Measurements from ENCODE around the gene BAK1. TPM values are rescaled to one million over a fixed set of nuclear protein-coding genes. Genes with fewer than 3 reads are reported as not detected.
A peak's percentile ranks its signal among the peaks of the same experiment; 100 is the strongest.

Gene BAK1
- total and polyA plus RNA-seq, 2 of the 13 experiments (the other 11 are each of a cell fraction or from before 2014, with no cell fraction given): 15.0 to 23.8 TPM

GRCh38 chr6:33613146-33613794 is 33.2 kb upstream of the BAK1 start (continued):
- TF ChIP-seq ZFP91 (CRISPR knock-in tag; IDR thresholded peaks at IDR 0.05; ENCODE audit: borderline replicate concordance): peak; percentile 32; the same call in 1 of the 2 replicates
- no peak for TF ChIP-seq ZNF276 (CRISPR knock-in tag; IDR thresholded peaks at IDR 0.05; ENCODE audit: low read depth)
- TF ChIP-seq HNF4A (CRISPR knock-in tag; IDR thresholded peaks at IDR 0.05): peak; percentile 88
- TF ChIP-seq RXRA (CRISPR knock-in tag; IDR thresholded peaks at IDR 0.05): peak; percentile 60
- TF ChIP-seq BRD4 (CRISPR knock-in tag; IDR thresholded peaks at IDR 0.05): peak; percentile 52; the same call in 1 of the 2 replicates
- TF ChIP-seq ZFP36 (IDR thresholded peaks at IDR 0.05; ENCODE audit: borderline replicate concordance, low read depth, low read length, partially characterized antibody): no peak
- peak; percentile 67 for TF ChIP-seq ZFP36L1 (CRISPR knock-in tag; IDR thresholded peaks at IDR 0.05)
- TF ChIP-seq ZKSCAN8 (CRISPR knock-in tag; IDR thresholded peaks at IDR 0.05; ENCODE audit: borderline replicate concordance): no peak
- peak; percentile 30 for TF ChIP-seq ASH2L (IDR thresholded peaks at IDR 0.05; ENCODE audit: insufficient read length, low read depth, low read length)
- 0 out of 2 replicates have a peak, but pooled peaks have one; percentile 48 for TF ChIP-seq KDM6A (CRISPR knock-in tag; IDR thresholded peaks at IDR 0.05; ENCODE audit: low read depth)
- peak; percentile 86 for TF ChIP-seq ZNF18 (CRISPR knock-in tag; IDR thresholded peaks at IDR 0.05; ENCODE audit: insufficient replicate concordance)
- TF ChIP-seq ZBTB7B (CRISPR knock-in tag; IDR thresholded peaks at IDR 0.05): peak; percentile 89; the same call in 1 of the 2 replicates
- TF ChIP-seq PAXIP1 (CRISPR knock-in tag; conservative IDR thresholded peaks at IDR 0.05): peak; percentile 84
- 0 out of 2 replicates have a peak, but pooled peaks have one; percentile 44 for TF ChIP-seq ZNF232 (CRISPR knock-in tag; IDR thresholded peaks at IDR 0.05; ENCODE audit: borderline replicate concordance)
- peak; percentile 96 for TF ChIP-seq MAX (IDR thresholded peaks at IDR 0.05)
- TF ChIP-seq DMAP1 (CRISPR knock-in tag; IDR thresholded peaks at IDR 0.05): peak; percentile 86
- TF ChIP-seq ZBTB25 (CRISPR knock-in tag; IDR thresholded peaks at IDR 0.05): peak; percentile 57; the same call in 1 of the 2 replicates
- peak; percentile 49; the same call in 1 of the 2 replicates for TF ChIP-seq YEATS2 (CRISPR knock-in tag; IDR thresholded peaks at IDR 0.05; ENCODE audit: borderline replicate concordance)
- TF ChIP-seq PLRG1 (conservative IDR thresholded peaks at IDR 0.05): no peak

All from HepG2 (cell line).